SK-N-MC (cell line): ENCODE data around the gene SEPTIN8.

Experiments used
- EZH2 ChIP-seq: fragments of 200-600 bp; sonication (generic); IDR thresholded peaks from one replicate; pipeline ENCODE4 v1.6.1; 2017; ENCODE audit warnings: antibody characterized with exemption
- FOXP2 ChIP-seq: optimal IDR thresholded peaks from 2 replicates; pipeline ENCODE3; 2011; ENCODE audit warnings: mild to moderate bottlenecking, moderate library complexity; ENCODE audit not compliant: insufficient read depth; ENCODE audit errors: extremely low read length, control extremely low read depth
- POLR2AphosphoS5 ChIP-seq: IDR thresholded peaks from 2 replicates; pipeline ENCODE4 v1.6.1; 2012; ENCODE audit warnings: mild to moderate bottlenecking, low read depth, low read length, borderline replicate concordance

GRCh38 chr5:132736853-132737833, 39.9 kb downstream of the SEPTIN8 start, which contains the start of gene KIF3A:
- TF ChIP-seq POLR2AphosphoS5 (peak; percentile 82), EZH2 (no peak), FOXP2 (no peak)
